ENCODE results near the gene LYZL6. TPM values are rescaled to one million over a fixed set of nuclear protein-coding genes. Genes with fewer than 3 reads are reported as not detected.

LYZL6 gene, protein sequence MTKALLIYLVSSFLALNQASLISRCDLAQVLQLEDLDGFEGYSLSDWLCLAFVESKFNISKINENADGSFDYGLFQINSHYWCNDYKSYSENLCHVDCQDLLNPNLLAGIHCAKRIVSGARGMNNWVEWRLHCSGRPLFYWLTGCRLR
- not detected for total RNA-seq (ENCODE audit: insufficient read depth, low replicate concordance)

DNA sequence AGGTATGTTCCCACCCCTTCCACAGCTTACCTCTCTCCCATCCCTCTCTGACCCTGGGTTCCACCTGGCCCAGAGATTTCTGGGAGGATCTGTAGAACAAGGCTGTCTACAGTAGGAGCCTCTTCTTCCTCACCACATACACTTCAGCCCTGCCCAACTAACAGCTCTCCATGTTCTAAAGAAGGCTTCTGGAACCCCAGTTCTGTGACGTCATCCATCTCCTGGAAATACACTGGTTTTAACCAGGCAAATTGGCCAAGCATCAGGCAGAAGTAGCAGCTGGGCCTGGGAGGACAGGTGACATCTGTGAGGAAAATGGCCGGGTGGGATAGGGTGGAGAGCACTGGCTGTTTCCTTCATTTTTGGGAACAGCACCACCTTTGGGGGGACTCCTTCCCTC, at the start of gene LYZL6:
Gene LYZL6 (minus strand): TSS at position 177 of the 400 bp plus-strand sequence. CDS start 4,357 bp downstream, outside the sequence.
- no peak for DNase-seq (ENCODE audit: low spot score)

DNA sequence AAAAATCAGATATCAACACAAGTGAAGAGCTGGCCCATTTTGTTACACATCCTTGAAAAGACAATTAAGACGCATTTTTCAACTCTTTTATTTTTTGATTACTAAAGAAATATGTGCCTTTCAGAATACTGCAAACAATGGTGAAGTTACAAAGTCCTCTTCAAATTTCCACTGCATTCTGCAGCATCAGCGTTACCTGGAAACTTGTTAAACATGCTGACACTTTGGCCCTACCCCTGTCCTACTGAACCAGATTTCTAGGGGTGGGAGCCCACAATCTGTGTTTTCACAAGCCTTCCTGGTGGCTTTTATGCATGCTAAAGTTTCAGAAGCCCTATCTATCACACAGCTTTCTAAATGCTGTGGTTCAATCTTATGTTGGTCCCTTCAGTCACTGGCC, 47.6 kb upstream of the LYZL6 start:
- no peak for DNase-seq (ENCODE audit: low spot score)

DNA sequence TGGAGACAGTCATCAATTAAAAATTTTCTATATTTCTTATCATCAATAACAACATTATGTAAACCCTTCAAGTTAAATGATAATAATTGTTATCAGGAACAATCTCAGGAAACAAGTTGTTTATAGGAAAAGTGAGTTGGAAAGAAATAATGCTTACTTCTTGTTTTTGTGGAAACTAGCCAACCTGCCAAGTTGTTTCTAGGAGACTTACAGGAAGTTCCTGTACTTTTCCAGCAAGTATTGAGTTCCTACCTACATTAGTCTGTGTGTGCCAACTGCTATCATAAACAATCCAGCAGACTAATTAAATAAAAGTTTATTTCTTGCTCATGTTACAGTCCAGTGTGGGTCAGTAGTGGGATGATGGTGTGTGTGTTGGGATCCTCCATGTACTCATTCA, 44.7 kb upstream of the LYZL6 start:
- DNase-seq (ENCODE audit: low spot score), result no peak

DNA sequence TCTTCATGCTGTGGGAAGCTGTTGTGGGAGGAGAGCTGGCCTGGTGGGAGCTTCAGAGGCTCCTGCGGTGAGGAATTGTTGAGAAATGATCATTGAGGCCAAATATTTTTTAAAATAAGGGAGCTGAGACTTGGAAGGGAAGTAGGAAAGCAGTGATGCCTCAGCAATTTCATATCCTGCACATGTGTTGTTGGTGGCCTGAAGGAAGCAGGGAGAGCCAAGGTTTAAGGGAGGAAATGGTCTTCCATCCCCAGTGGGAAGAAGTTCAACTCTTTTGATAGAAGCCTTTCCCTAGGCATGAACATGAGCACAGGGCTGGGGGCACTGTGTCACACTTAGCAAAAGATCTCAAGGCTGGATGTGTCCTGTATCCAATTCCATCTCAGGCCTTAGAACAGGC, 43.1 kb upstream of the LYZL6 start, which contains the start of gene CCL14:
Gene CCL14 (minus strand): TSS at position 87 of the 400 bp plus-strand sequence. CDS start 80 bp downstream, at position 7.
- DNase-seq (ENCODE audit: low spot score), result no peak

DNA sequence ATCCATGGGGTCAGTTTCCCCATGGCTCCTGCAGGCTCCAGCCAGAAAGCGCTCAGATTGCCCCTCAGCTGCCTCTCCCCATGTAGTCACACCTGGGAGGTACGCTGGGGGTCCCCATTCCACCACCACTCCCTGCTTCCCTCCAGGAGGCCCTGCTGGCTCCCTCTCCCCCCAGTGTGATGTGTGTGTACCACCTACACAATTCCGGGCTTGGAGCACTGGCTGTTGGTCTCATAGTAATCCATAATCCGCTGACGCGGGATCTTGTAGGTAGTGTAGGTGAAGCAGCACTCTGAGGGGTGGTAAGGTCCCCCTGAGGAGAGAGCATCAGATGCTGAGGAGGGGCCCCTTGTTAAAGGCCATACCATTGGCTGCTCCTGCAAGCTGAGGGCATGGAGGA, 40.6 kb upstream of the LYZL6 start:
- no peak for DNase-seq (ENCODE audit: low spot score)

DNA sequence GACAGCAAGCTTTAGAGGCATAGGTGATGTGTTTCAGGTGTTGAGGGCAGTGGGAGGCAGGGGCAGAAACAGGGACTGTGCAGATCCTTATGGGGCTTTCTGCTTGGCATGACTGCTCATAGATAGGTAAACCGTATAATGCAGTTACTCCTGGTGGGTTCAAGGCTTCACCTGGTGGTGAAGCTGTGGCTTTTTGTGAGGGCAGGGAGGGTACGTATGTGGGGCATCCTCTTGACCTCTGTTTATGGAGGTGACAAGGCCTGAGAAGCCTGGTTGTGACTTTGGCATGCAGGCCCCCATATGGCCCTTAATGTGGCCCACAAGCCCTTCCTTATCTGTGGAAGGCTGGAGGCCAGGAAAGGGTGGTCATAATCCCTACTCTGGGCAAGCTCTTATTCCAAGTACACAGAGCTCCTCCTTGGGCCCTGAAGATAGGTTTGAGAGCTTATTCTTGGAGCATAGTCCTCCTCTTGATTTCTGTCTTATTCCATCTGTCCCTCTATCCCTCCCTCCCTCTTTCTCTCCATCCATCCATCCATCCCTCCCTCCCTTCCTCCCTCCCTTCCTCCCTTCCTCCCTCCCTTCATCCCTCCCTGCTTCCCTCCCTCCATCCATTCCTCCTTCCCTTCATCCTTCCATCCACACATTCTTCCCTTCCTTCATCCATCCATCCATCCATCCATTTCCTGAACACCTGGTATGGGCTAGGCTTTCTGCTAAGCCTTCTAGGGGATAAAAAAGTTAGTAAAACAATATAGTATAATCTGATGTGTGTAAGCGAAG, 39.1 kb upstream of the LYZL6 start:
- no peak for DNase-seq (ENCODE audit: low spot score)

DNA sequence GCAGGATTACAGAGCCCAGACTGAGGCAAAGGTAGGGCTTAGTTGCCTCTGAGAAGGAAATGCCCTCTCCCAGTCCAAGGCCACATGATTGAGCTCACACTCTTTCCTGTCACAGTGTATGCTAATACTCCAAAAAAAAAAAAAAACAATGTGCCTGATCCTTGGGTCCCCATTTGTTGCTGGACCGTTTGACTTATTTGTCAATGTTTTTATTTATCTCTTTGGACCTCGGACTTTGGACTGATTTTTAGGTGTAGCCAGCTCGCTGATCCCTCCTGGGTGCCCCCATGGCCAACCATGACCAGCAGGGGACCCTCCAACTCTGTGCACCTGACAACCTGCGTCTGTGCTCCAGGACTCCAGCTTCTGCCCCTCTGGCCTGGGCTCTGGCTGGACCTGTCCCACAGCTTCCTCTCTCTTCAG, 38.4 kb upstream of the LYZL6 start:
- no peak for DNase-seq (ENCODE audit: low spot score)

DNA sequence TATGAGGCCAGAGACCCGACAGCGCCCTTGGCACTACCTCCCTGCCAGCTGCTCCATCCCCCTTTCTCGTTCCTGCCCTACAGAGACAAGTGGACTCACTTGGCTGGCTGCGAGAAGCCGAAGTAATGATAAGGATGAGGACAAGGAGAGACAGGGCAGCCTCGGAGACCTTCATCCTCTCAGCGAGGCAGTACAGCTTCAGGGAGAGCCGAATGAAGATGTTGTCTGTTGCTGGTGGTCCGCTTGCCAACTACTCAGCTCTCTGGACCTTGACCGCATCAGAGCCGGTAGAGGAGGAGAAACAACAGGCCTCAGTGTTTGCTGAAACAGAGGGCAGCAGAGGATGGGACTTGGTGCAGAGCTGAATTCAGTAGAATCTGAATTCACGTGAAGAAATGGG, 37.7 kb upstream of the LYZL6 start, which contains the start of gene CCL16:
Gene CCL16 (minus strand): TSS at position 252 of the 400 bp plus-strand sequence. CDS start 77 bp downstream, at position 175.
- DNase-seq (ENCODE audit: low spot score), result no peak

DNA sequence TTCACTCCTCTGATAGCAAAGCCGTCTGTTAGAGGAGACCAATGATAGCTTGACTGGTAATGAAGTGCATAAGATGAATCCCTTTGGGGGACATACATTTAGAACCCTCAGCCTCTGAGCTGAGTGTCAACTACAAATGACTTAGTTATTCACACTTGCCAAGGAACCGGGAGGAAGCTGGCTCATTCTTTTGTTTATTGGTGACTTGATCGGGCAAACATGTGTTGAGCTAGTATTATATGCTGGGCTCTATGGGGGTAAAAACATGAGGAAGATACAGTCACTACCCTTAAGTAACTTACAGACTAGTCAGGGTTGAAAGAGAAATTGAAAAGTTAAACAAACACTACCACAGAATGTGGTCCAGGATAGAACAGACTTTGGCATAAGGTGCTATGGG, 34.8 kb upstream of the LYZL6 start:
- no peak for DNase-seq (ENCODE audit: low spot score)

DNA sequence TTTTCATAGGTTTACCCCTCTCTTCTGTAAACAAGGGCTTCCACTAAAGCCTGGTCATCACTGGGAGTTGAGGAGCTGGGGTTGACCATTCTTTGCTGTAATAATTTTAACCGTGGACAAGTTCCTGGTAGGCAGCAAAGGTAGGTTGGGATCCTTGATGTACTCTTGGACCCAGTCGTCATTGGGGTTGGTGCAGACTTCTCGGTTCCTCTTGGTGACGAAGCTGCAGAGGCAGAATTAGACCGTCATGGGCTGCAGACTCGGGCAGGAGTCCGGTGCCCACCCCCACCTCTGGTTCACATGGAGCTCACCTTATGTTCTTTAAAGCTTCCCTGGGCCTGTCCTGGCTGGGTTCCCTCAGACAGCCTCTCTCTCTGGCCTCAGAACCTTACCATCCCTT, 34.0 kb upstream of the LYZL6 start:
- no peak for DNase-seq (ENCODE audit: low spot score)

DNA sequence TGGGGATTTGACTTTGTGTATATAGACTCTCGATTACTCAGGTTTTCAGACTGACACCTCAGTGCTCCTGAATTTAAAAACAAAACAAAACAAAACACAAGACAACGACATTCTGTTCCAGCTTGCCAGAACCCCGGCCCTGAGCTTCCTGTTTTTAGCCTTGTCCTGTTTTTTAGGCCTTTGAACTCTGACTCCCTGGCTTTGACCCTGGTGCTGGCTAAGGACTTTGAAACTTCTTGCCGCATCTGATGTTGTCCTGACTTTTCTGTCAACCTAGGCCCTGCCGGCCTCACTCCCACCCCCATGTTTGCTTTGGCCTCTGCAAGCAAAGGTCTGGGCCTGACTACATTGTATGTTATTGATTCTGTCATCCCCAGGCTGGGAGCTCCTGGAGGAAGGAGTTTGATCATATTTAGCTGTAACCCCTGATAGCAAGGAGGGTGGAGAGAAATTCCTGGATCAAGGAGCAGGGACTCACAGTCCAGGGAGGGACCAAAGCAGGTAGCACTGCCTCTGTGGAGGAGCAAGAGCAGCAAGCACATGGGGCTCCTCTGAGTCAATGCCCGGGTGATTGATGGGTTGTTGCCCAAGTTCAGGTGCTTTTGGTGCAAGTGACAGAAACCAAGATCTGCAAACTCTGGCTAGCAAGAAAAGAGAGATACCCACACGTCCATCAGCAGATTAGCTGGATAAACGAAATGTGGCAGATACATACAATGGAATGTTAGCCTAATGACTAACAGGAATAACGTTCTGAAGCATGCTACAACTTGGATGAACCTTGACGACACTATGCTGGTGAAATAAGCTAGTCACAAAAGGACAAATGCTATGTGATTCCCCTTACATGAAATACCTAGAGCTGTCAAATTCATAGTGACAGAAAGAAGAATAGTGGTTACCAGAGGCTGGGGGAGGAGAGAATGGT, 30.1 kb upstream of the LYZL6 start:
- DNase-seq (ENCODE audit: low spot score), result no peak

DNA sequence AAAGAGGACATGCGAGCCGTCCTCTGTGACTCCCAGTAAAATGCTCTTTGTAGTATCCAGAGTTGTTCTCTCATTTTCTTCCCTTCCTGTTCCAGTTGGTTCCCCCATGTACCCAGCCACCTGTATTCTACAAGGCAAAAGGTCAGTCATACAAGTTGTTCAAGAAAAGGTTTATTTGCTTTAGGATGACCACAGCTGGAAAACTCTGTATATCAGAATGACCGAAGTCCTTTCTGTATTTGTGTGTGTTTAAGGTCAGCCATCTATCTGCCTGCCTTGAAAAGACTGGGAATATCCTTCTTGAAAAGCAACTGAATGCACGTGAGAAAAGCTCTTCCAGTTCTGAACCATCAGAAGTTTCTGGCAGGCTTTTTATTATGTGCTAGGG, 29.4 kb upstream of the LYZL6 start:
- DNase-seq (ENCODE audit: low spot score), result no peak

DNA sequence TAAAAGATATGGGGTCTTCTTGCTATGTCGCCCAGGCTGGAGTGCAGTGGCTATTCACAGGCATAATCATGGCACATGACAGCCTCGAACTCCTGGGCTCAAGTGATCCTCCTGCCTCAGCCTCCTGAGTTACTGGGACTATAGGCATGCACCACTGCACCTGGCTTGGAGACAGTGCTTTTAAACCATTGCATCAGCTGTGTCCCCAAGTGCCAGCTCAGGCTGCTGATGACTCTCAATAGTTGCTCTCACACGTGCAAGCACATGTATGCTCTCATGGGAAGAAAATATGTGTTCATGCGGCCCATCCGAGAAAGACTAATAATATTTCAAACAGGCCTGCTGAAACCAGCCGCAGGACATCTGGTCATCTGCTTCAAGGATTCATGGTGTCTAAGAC, 29.0 kb upstream of the LYZL6 start:
- no peak for DNase-seq (ENCODE audit: low spot score)

DNA sequence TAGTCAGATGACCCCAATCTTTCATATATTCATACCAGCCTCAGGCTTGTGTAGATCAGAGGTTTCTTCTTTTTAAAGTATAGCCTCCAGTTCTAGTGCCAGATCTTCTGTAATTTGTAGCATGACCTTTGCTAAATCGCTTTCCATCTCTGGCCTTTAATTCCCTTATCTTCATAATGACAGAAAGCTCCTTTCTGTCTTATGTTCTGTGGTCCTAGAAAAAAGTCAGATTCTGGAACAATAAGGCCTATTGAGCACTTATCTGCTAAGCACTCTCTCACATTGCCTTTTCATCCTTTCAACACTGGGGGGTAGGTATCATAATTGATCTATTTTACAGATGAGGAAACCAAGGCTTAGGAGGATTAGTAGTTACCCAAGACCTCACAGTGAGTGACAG, 28.6 kb upstream of the LYZL6 start:
- DNase-seq (ENCODE audit: low spot score), result no peak

DNA sequence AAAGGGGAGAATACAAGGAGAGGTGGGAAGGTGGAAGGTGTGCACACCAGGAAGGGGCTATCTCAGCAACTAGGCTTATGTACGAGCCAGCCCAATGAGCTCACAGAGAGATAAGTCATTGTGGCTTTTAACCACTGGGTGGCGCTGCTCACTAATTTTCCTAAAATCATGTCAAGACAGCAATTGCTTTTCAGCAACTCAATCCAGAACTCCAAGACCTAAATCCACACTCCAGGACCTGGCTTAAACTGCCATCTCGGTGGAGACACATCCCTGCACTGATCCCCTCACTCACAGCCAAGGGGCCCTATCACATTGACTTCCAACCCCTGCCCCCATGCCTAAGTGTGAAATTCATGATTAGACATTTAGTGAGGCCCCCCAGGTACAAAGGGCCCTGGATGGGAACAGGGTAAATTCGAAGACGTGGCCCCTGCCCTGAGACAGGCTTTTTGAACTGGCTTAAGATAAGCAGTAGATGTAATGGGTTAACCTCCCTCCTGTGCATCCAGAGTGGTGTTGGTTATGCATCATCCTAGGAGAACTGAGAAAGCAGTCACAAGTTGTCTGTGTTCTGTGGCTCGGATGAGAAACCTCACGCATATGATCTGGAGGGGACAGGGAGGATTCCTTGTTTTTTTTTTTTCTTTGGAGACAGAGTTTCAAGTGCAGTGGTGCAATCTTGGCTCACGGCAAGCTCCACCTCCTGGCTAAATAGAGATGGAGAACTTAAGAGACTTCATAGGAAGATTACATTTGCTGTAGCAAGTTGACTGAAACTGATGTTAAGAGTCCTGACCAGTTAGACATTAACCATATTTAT, 26.3 kb upstream of the LYZL6 start:
- peak; percentile 87 for DNase-seq (ENCODE audit: low spot score)

DNA sequence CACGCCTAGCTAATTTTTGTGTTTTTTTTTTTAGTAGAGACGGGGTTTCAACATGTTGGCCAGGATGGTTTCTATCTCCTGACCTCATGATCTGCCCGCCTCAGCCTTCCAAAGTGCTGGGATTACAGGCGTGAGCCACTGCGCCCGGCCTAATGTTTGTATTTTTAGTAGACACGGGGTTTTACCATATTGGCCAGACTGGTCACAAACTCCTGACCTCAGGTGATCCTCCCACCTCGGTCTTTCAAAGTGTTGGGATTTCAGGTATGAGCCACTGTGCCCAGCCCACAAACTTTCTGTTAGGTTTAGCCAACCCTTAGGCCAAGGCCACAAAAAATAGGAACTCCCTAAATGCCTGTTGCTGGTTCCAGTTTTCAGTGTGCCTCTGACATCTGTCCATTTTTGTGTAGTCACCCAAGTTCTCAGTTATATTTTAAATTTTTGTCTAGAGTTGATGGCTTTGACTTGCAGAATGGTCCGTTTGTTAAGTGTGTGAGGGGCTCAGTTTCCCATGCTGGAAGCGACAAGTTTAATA, 25.1 kb upstream of the LYZL6 start:
- DNase-seq (ENCODE audit: low spot score), result no peak

DNA sequence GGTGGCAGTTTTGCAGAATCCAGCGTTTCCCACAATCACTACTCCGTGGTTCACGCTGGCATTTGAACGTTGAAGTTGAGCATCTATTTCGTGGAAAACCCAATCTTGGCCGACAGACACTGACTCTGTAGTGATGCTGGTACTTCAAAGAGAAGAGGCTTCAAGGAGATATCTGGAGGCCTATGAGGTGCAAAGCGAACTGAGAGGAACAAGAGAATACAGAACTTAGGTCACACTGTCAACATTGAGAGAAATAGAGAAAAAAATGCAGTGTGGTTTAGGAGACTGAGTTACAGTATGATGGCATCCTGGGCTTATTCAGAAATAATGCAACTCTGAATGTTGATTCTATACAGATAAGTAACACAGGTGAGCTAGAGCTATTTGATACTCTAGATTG, 21.8 kb upstream of the LYZL6 start:
- no peak for DNase-seq (ENCODE audit: low spot score)

DNA sequence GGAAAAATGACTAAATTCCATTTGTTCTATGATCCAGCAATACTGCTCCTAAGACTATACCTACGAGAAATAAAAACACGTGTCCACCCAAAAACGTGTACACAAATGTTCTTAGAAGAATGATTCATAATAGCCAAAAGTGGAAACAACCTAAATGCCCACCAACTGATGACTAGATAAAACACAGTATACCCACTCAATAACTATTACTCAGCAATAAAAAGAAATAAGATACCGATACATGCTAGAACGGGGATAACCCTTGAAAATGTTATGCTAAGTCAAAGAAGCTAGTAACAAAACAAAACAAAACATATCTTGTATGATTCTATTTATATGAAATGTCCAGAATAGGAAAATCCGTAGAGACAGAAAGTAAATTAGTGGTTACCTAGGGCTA, 20.1 kb upstream of the LYZL6 start:
- DNase-seq (ENCODE audit: low spot score), result no peak

DNA sequence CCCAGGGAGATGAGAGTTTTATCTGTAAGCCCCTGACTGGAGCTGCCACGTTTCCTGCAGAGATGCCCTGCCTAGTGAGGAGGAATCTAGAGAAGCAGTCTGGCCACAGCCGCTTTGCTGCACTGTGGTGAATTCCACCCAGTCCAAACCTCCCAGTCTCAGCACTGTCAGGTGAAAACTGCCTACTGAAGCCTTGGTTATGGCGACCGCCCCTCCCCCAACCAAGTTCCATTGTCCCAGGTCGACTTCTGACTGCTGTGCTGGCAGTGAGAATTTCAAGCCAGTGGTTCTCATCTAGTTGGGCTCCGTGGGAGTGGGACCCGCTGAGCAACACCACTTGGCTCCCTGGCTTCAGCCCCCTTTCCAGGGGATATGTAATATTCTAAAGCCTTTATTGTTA, 10.2 kb upstream of the LYZL6 start:
- no peak for DNase-seq (ENCODE audit: low spot score)

DNA sequence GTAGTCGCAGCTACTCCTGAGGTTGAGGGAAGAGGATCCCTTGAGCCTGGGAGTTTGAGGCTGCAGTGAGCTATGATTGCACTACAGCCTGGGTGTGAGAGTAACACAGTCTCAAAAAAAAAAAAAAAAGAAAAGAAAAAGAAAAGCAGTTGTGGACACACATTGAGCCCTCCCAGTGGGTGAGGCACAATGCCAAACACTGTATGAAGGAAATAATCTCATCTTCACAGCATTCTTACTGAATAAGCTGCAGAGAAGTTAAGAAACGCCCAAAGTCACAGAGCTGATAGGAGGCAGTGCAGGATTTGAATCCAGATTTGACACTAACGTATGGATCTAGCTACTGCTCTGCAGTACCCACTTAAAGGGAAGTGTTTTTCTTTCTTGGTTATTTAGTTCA, 5.9 kb upstream of the LYZL6 start:
- DNase-seq (ENCODE audit: low spot score), result no peak

DNA sequence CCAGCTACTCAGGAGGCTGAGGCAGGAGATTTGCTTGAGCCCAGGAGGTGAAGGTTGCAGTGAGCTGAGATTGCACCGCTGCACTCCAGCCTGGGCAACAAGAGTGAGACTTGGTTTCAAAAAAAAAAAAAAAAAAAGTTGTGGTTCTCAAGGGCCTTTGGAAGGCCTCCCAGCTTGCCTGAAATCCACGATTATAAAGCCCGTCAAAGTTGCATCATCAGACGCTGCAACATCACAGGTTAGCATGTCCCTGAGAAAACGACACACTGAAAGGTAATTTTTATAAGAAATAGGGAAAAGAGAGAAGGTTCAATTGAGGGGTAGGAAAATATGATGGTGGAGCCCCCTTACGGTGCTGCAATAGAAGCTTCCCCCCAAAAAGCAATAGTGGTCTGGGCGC, 4.6 kb upstream of the LYZL6 start:
- no peak for DNase-seq (ENCODE audit: low spot score)
